Mammary epithelial cell (primary cell): ENCODE data around the gene NUDT14.

Source experiments
- CTCF ChIP-seq, 2 donors: IDR thresholded peaks in 1 of 2; conservative IDR thresholded peaks in 1 of 2; 2 replicates each; pipeline ENCODE4 v1.5.1; 2011 to 2012; ENCODE audit warnings: inconsistent platforms in 2 of 2, low read length in 2 of 2, mild to moderate bottlenecking in 2 of 2, control low read depth in 1 of 2, low read depth in 1 of 2; ENCODE audit not compliant: insufficient read depth in 1 of 2; ENCODE audit errors: extremely low read depth in 1 of 2
- EZH2 ChIP-seq: IDR thresholded peaks from 2 replicates; pipeline ENCODE4 v1.6.1; 2012; ENCODE audit warnings: low read length, inconsistent platforms, borderline replicate concordance

- TF ChIP-seq CTCF (conservative IDR thresholded peaks at IDR 0.05 in 1 of 2, IDR thresholded peaks at IDR 0.05 in 1 of 2; ENCODE audit: extremely low read depth in 1 of 2, insufficient read depth in 1 of 2, low read depth in 1 of 2, low read length in 2 of 2) (no peak), EZH2 (no peak)
Measured at GRCh38 chr14:105147671-105148603, 33.2 kb downstream of the NUDT14 start.
